Measurements from ENCODE around the gene PDZD2.

The PDZD2 gene

GRCh38 chr5:32155211-32155610 is 516.3 kb downstream of the PDZD2 start:
- no peak for DNase-seq

DNA sequence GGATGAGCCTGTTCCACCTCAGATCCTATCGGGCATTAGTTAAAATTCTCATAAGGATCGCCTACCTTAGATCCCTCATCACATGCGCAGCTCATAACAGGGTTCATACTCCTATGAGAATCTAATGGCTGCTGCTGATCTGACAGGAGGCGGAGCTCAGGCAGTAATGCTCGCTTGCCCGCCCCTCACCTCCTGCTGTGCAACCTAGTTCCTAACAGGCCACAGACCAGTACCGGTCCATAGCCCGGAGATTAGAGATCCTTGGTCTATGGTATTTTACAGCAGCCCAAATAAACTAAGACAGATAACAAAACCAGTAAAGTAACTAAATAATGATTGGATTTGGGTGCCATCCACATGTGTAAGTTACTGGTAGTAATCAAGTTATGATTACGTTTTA is 517.7 kb downstream of the PDZD2 start:
- no peak for DNase-seq

- no peak for DNase-seq
Observed at GRCh38 chr5:32157078-32157477, 518.1 kb downstream of the PDZD2 start.

DNA sequence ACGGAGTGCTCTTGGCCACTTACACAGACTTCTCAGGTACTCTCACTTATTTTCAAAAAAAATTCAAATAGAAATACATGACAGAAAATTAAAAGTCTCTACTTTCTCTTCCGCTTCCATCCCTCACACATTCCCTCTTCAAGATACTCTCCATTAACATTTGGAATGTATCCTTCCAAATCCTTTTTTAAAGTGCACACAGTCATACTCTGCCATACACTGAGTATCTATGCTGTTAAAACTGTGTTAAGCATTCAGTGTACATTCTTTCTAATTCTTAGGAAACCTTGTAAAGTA is 519.7 kb downstream of the PDZD2 start:
- DNase-seq: no peak

GRCh38 chr5:32159328-32160072 is 520.6 kb downstream of the PDZD2 start:
- no peak for DNase-seq

- DNase-seq: no peak
Observed at GRCh38 chr5:32160228-32160627, 521.3 kb downstream of the PDZD2 start.
